ENCODE measurements around the gene UROC1. TPM values are rescaled to one million over a fixed set of nuclear protein-coding genes. Genes with fewer than 3 reads are reported as not detected.

UROC1 gene
- total RNA-seq, 1 donor: not detected

- no peak for DNase-seq (ENCODE audit: low read depth)
- TF ChIP-seq CTCF (IDR thresholded peaks at IDR 0.05; ENCODE audit: insufficient read depth, low read length): no peak
- no peak overlapping the region for H3K4me3 ChIP-seq (ENCODE audit: low read depth, low read length)
Observed at GRCh38 chr3:126490619-126491018, 27.0 kb downstream of the UROC1 start.

GRCh38 chr3:126488886-126489569, 28.5 kb downstream of the UROC1 start:
- no peak overlapping the region for H3K4me3 ChIP-seq (ENCODE audit: low read depth, low read length)
- TF ChIP-seq CTCF (IDR thresholded peaks at IDR 0.05; ENCODE audit: insufficient read depth, low read length): no peak
- DNase-seq (ENCODE audit: low read depth): no peak

GRCh38 chr3:126488185-126488584, 29.4 kb downstream of the UROC1 start:
- no peak for TF ChIP-seq CTCF (IDR thresholded peaks at IDR 0.05; ENCODE audit: insufficient read depth, low read length)
- DNase-seq (ENCODE audit: low read depth): no peak
- no peak overlapping the region for H3K4me3 ChIP-seq (ENCODE audit: low read depth, low read length)

DNA sequence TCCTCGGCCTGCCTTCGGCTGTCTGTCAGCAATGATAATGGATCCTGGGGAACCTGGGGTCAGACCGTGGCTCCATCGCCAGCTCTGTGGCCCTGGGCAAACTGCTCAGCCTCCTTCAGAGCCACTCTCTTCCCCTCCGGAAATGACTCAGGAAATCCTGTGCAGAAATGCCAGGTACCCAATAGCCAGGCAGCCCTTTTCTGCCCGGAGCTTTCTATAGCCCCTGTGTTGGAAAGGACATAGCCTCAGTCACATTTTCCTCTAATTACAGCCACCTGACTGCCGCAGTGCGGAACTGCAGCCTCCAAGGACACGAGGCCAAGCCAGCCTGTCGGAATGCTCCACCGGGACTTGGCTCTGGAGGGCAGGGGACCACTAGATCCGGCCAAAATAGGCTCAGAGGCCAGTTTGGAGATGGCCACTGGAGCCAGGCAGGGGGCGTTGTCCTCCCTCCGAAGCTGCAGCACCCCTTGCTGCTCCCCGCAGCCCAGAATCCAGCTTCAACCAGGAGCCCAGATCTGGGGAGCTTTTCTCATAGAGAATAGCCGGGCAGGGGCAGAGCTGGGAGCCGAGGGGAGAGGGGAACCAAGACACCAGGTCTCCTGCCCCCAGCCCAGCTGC, 30.3 kb downstream of the UROC1 start:
- peak; percentile 26 for TF ChIP-seq CTCF (IDR thresholded peaks at IDR 0.05; ENCODE audit: insufficient read depth, low read length)
- no peak for DNase-seq (ENCODE audit: low read depth)

GRCh38 chr3:126486360-126486847, 31.2 kb downstream of the UROC1 start:
- TF ChIP-seq CTCF (IDR thresholded peaks at IDR 0.05; ENCODE audit: insufficient read depth, low read length): no peak
- no peak overlapping the region for H3K4me3 ChIP-seq (ENCODE audit: low read depth, low read length)
- DNase-seq (ENCODE audit: low read depth): no peak

More for the DNA sequence above, 30.3 kb downstream of the UROC1 start:
- H3K4me3 ChIP-seq (ENCODE audit: low read depth, low read length): no peak overlapping the region

DNA sequence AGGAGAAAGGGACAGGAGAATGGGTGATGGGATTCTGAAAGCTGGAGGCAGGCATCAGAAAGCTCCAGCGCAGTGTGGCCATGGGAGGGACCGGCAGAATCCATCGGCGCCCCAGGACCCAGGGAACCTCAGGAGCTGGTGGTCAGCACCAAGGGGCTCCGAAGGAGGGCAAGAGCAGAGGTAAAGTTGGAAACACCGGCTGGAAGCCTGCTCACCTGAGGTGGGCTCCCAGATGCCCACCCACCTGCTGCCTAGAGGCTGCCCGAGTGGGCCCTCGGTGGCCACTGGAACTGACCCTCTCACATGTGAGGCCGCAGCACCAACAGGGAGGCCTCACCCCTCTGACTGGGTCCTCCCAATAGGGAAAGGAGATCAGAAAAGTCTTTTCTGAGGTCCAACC, 31.6 kb downstream of the UROC1 start:
- no peak for DNase-seq (ENCODE audit: low read depth)
- TF ChIP-seq CTCF (IDR thresholded peaks at IDR 0.05; ENCODE audit: insufficient read depth, low read length): no peak
- H3K4me3 ChIP-seq (ENCODE audit: low read depth, low read length): no peak overlapping the region
